Mesendoderm (in vitro differentiated cells): ENCODE results near the gene ORAI3.

Experiments used
- DNase-seq: peaks from one replicate; pipeline ENCODE4 v3.0.0; 2013
- H2AK5ac ChIP-seq: 2 replicates; pipeline ENCODE4 v1.6.1; 2013; ENCODE audit warnings: low read length, inconsistent platforms
- H2BK120ac ChIP-seq: 2 replicates; pipeline ENCODE4 v1.6.1; 2013; ENCODE audit warnings: low read depth, mild to moderate bottlenecking, low read length, moderate library complexity, mixed read lengths
- H2BK15ac ChIP-seq: replicated peaks from 2 replicates; pipeline ENCODE4 v1.6.1; 2013; ENCODE audit warnings: low read depth, mild to moderate bottlenecking, moderate library complexity
- H2BK5ac ChIP-seq: 2 replicates; pipeline ENCODE4 v1.6.1; 2013; ENCODE audit warnings: low read length, inconsistent platforms
- H3K18ac ChIP-seq: 2 replicates; pipeline ENCODE4 v1.6.1; 2013; ENCODE audit warnings: mild to moderate bottlenecking, low read length, mixed read lengths
- H3K23ac ChIP-seq: one replicate; pipeline ENCODE4 v1.6.1; 2013; ENCODE audit warnings: low read length
- H3K27ac ChIP-seq: 2 replicates; pipeline ENCODE4 v1.5.1; 2013; ENCODE audit warnings: low read depth, mild to moderate bottlenecking, inconsistent platforms, low read length, moderate library complexity
- H3K27me3 ChIP-seq: 2 replicates; pipeline ENCODE4 v1.6.1; 2013; ENCODE audit warnings: low read length, control low read depth, mild to moderate bottlenecking, inconsistent platforms; ENCODE audit not compliant: insufficient read depth, poor library complexity
- H3K36me3 ChIP-seq: 2 replicates; pipeline ENCODE4 v1.6.1; 2013; ENCODE audit warnings: low read length, inconsistent platforms; ENCODE audit not compliant: control insufficient read depth, insufficient read depth
- H3K4ac ChIP-seq: one replicate; pipeline ENCODE4 v1.6.1; 2013; ENCODE audit warnings: low read depth, mild to moderate bottlenecking, low read length, moderate library complexity
- H3K4me1 ChIP-seq: 2 replicates; pipeline ENCODE4 v1.6.1; 2013; ENCODE audit warnings: low read depth, low read length, inconsistent platforms; ENCODE audit not compliant: control insufficient read depth
- H3K4me2 ChIP-seq: 2 replicates; pipeline ENCODE4 v1.6.1; 2013; ENCODE audit warnings: low read length
- H3K4me3 ChIP-seq: 2 replicates; pipeline ENCODE4 v1.5.1; 2013; ENCODE audit warnings: mild to moderate bottlenecking, low read length
- H3K56ac ChIP-seq: one replicate; pipeline ENCODE4 v1.6.1; 2013; ENCODE audit warnings: low read length
- H3K79me1 ChIP-seq: 2 replicates; pipeline ENCODE4 v1.6.1; 2013; ENCODE audit warnings: low read length, inconsistent platforms
- H3K79me2 ChIP-seq: 2 replicates; pipeline ENCODE4 v1.6.1; 2013; ENCODE audit warnings: mild to moderate bottlenecking, low read length; ENCODE audit not compliant: control insufficient read depth, insufficient read depth
- H3K9ac ChIP-seq: 2 replicates; pipeline ENCODE4 v1.6.1; 2013; ENCODE audit warnings: low read length, inconsistent platforms
- H4K5ac ChIP-seq: one replicate; pipeline ENCODE4 v1.6.1; 2013; ENCODE audit warnings: low read length
- H4K8ac ChIP-seq: one replicate; pipeline ENCODE4 v1.6.1; 2013; ENCODE audit warnings: low read depth, mild to moderate bottlenecking, control low read depth, low read length, moderate library complexity
- WGBS: extraction: QIAGEN DNeasy Blood & Tissue Kit; methylation state at CpG from one replicate; pipeline ENCODE4 v1.1.7; 2013; ENCODE audit warnings: low lambda C conversion rate, missing lambda C conversion rate; ENCODE audit not compliant: insufficient coverage; ENCODE audit errors: extremely low coverage; 5-methylcytosine and 5-hydroxymethylcytosine counted together

Gene ORAI3

DNA sequence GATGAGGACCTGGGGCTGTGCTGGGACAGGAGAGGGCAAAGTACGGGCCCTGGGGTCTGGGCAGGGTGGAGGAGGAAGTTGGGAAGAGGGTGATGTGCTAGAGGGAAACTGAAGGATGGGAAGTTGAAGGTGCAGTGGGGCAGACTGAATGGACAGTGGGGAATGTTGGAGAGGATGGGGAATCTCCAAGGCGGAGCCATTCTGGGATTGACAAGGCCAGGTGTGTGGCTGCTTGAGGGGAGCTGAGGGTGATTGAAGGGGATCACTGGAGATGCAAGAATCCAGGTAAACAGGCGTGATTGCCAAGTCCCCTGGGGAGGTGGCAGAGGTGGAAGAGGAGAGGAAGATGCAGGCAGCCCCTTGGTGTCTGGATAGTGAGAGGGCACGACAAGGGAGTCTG lies 27.6 kb downstream of the ORAI3 start:
- H3K79me2 ChIP-seq, result no peaks in the 10 kb centered on the region
- H3K36me3 ChIP-seq, result peaks cover 23% of the 10 kb centered on the region
- no CpG with 5 or more reads among the region's 4 CpGs for WGBS
- H3K4me3 ChIP-seq, result no peak overlapping the region
- peaks cover 5% of the 10 kb centered on the region for H3K79me1 ChIP-seq
- no peaks in the 10 kb centered on the region for H3K4me1 ChIP-seq
- H3K27ac ChIP-seq, result no peak overlapping the region
- no peak overlapping the region for H3K23ac ChIP-seq
- H3K9ac ChIP-seq, result no peak overlapping the region
- H4K5ac ChIP-seq, result no peak overlapping the region
- H3K56ac ChIP-seq, result no peak overlapping the region
- H3K4me2 ChIP-seq, result no peak overlapping the region
- no peak overlapping the region for H2AK5ac ChIP-seq
- DNase-seq, result no peak
- H3K27me3 ChIP-seq, result no peaks in the 10 kb centered on the region
- no peak overlapping the region for H2BK5ac ChIP-seq
- H3K18ac ChIP-seq, result no peak overlapping the region
- H4K8ac ChIP-seq, result no peak overlapping the region
- no peak overlapping the region for H3K4ac ChIP-seq
- H2BK15ac ChIP-seq, result no peak overlapping the region
- no peak overlapping the region for H2BK120ac ChIP-seq

DNA sequence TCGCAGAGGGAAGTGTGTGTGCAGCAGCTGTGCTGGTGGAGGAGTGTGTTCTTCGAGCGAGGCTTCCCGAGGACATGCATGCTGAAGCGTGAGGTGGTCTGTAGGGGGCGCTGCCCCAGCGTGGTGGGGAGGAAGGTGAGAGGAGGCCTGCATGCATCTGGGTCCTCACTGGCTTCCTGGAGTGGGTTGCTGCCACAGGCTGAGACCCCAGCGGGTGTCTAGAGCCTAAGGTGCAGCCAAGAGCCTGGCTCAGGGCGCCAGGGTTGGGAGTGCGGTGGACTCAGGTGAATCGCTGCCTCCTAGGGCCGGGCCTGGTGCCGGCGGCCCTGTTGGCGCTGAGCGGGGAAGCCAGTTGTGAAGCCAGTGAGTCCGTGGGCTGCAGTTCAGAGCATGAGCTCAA lies 28.6 kb downstream of the ORAI3 start:
- no peak overlapping the region for H3K9ac ChIP-seq
- no peak overlapping the region for H4K5ac ChIP-seq
- no peak overlapping the region for H2BK15ac ChIP-seq
- no peak overlapping the region for H2BK5ac ChIP-seq
- WGBS, result no CpG with 5 or more reads among the region's 17 CpGs
- peaks cover 21% of the 10 kb centered on the region for H3K36me3 ChIP-seq
- H4K8ac ChIP-seq, result no peak overlapping the region
- no peaks in the 10 kb centered on the region for H3K27me3 ChIP-seq
- DNase-seq, result peak; percentile 48
- no peak overlapping the region for H3K56ac ChIP-seq
- H3K4me3 ChIP-seq, result no peak overlapping the region
- no peaks in the 10 kb centered on the region for H3K79me2 ChIP-seq
- no peak overlapping the region for H2BK120ac ChIP-seq
- H3K18ac ChIP-seq, result no peak overlapping the region
- H3K27ac ChIP-seq, result no peak overlapping the region
- no peak overlapping the region for H3K4me2 ChIP-seq
- no peak overlapping the region for H3K4ac ChIP-seq
- no peak overlapping the region for H3K23ac ChIP-seq
- H2AK5ac ChIP-seq, result no peak overlapping the region
- H3K4me1 ChIP-seq, result no peaks in the 10 kb centered on the region
- peaks cover 5% of the 10 kb centered on the region for H3K79me1 ChIP-seq

GRCh38 chr16:30979170-30980022 lies 30.5 kb downstream of the ORAI3 start:
- Histone ChIP-seq H3K9ac (no peak overlapping the region), H3K4ac (no peak overlapping the region), H4K5ac (no peak overlapping the region), H3K4me3 (no peak overlapping the region), H3K79me1 (peaks cover 5% of the 10 kb centered on the region), H3K27ac (no peak overlapping the region), H2AK5ac (no peak overlapping the region), H3K56ac (no peak overlapping the region), H4K8ac (no peak overlapping the region), H2BK5ac (no peak overlapping the region), H3K79me2 (no peaks in the 10 kb centered on the region), H3K4me1 (no peaks in the 10 kb centered on the region), H3K18ac (no peak overlapping the region), H3K4me2 (no peak overlapping the region), H3K23ac (no peak overlapping the region), H3K27me3 (no peaks in the 10 kb centered on the region), H2BK120ac (no peak overlapping the region), H3K36me3 (peaks cover 14% of the 10 kb centered on the region), H2BK15ac (no peak overlapping the region)
- DNase-seq, result no peak
- WGBS, result no CpG with 5 or more reads among the region's 62 CpGs

DNA sequence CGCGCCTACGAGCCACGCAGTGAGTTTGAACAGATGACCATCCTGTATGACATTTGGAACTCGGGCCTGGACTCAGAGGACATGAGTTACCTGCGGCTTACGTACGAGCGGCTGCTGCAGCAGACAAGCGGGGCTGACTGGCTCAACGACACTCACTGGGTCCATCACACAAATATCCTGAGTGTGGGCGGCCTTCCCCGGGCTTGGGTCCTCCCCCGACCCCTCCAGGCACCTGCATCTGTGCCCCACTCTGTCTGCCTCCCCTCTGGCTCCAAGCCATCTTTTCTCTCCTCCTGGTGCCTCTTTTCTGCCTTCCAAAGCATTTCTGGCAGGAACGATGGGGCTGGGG lies 31.1 kb downstream of the ORAI3 start:
- H3K18ac ChIP-seq, result no peak overlapping the region
- no peak overlapping the region for H3K23ac ChIP-seq
- H3K56ac ChIP-seq, result no peak overlapping the region
- no peak overlapping the region for H3K27ac ChIP-seq
- H4K8ac ChIP-seq, result no peak overlapping the region
- H2BK120ac ChIP-seq, result no peak overlapping the region
- no peaks in the 10 kb centered on the region for H3K4me1 ChIP-seq
- no peaks in the 10 kb centered on the region for H3K79me2 ChIP-seq
- no peak overlapping the region for H2BK5ac ChIP-seq
- peaks cover 5% of the 10 kb centered on the region for H3K79me1 ChIP-seq
- H3K4ac ChIP-seq, result no peak overlapping the region
- H2BK15ac ChIP-seq, result no peak overlapping the region
- no peak for DNase-seq
- H4K5ac ChIP-seq, result no peak overlapping the region
- H2AK5ac ChIP-seq, result no peak overlapping the region
- H3K4me2 ChIP-seq, result no peak overlapping the region
- H3K36me3 ChIP-seq, result peaks cover 13% of the 10 kb centered on the region
- H3K9ac ChIP-seq, result no peak overlapping the region
- H3K27me3 ChIP-seq, result no peaks in the 10 kb centered on the region
- no CpG with 5 or more reads among the region's 15 CpGs for WGBS
- H3K4me3 ChIP-seq, result no peak overlapping the region

- Histone ChIP-seq H3K27ac (no peak overlapping the region), H3K36me3 (peaks cover 13% of the 10 kb centered on the region)
- no peak for DNase-seq
Observed at GRCh38 chr16:30980434-30980833, 31.6 kb downstream of the ORAI3 start.

GRCh38 chr16:30980959-30981358 lies 32.1 kb downstream of the ORAI3 start:
- Histone ChIP-seq H3K23ac (no peak overlapping the region), H3K4me2 (no peak overlapping the region), H2BK120ac (no peak overlapping the region), H2BK5ac (no peak overlapping the region), H4K5ac (no peak overlapping the region), H3K27me3 (no peaks in the 10 kb centered on the region), H3K79me1 (peaks cover 5% of the 10 kb centered on the region), H3K36me3 (peaks cover 13% of the 10 kb centered on the region), H3K27ac (no peak overlapping the region), H2BK15ac (no peak overlapping the region), H3K4me3 (no peak overlapping the region), H3K18ac (no peak overlapping the region), H2AK5ac (no peak overlapping the region), H3K9ac (no peak overlapping the region), H3K4ac (no peak overlapping the region), H3K4me1 (peaks cover 2% of the 10 kb centered on the region), H4K8ac (no peak overlapping the region), H3K79me2 (no peaks in the 10 kb centered on the region), H3K56ac (no peak overlapping the region)
- no CpG with 5 or more reads among the region's 14 CpGs for WGBS
- no peak for DNase-seq

More at GRCh38 chr16:30980434-30980833, 31.6 kb downstream of the ORAI3 start:
- Histone ChIP-seq H3K4ac (no peak overlapping the region), H2AK5ac (no peak overlapping the region), H3K9ac (no peak overlapping the region), H3K79me1 (peaks cover 5% of the 10 kb centered on the region), H3K79me2 (no peaks in the 10 kb centered on the region), H3K56ac (no peak overlapping the region), H2BK15ac (no peak overlapping the region), H4K5ac (no peak overlapping the region), H3K4me3 (no peak overlapping the region), H3K4me2 (no peak overlapping the region), H3K27me3 (no peaks in the 10 kb centered on the region), H3K4me1 (peaks cover 2% of the 10 kb centered on the region), H4K8ac (no peak overlapping the region), H2BK5ac (no peak overlapping the region), H2BK120ac (no peak overlapping the region), H3K23ac (no peak overlapping the region), H3K18ac (no peak overlapping the region)
- no CpG with 5 or more reads among the region's 29 CpGs for WGBS
